K562 (cell line): ENCODE data around the gene ATP8A1.

Source experiments
- BHLHE40 ChIP-seq: IDR thresholded peaks from 2 replicates; pipeline ENCODE4 v1.6.1; 2011; ENCODE audit warnings: low read length, improper control_type of control experiment
- CBX2 ChIP-seq: fragments of 200-600 bp; sonication (generic); IDR thresholded peaks from one replicate; pipeline ENCODE4 v1.6.1; 2012; ENCODE audit warnings: mild to moderate bottlenecking, low read length, inconsistent platforms; ENCODE audit not compliant: insufficient read depth, poor library complexity, severe bottlenecking
- CEBPB ChIP-seq: fragments of 450-650 bp; IDR thresholded peaks from 2 replicates; pipeline ENCODE4 v1.6.1; 2016; ENCODE audit warnings: missing genetic modification characterization, missing compliant biosample characterization
- EP300 ChIP-seq: IDR thresholded peaks from 2 replicates; pipeline ENCODE4 v1.6.1; 2012; ENCODE audit warnings: low read length, improper control_type of control experiment
- MYNN ChIP-seq, 2 experiments: sonication (generic); formaldehyde crosslinking in 1 of 2; IDR thresholded peaks; 2 replicates each; pipeline versions ENCODE4 v1.5.0 to v1.6.1; 2016 to 2020; ENCODE audit warnings: antibody characterized with exemption in 1 of 2, missing genetic modification reagents in 1 of 2
- POLR2A ChIP-seq: fragments of 450-650 bp; conservative IDR thresholded peaks from 2 replicates; pipeline ENCODE4 v1.6.1; 2016
- SMARCC2 ChIP-seq: fragments of 450-650 bp; IDR thresholded peaks from 2 replicates; pipeline ENCODE4 v1.6.1; 2017; ENCODE audit warnings: antibody characterized with exemption, moderate library complexity, mild to moderate bottlenecking, low read depth
- STAG1 ChIP-seq: sonication (generic); formaldehyde crosslinking; IDR thresholded peaks from 2 replicates; pipeline ENCODE4 v1.5.0; 2020; ENCODE audit warnings: missing genetic modification reagents, borderline replicate concordance
- TEAD2 ChIP-seq: fragments of 450-650 bp; IDR thresholded peaks from 2 replicates; pipeline ENCODE4 v1.6.1; 2016; ENCODE audit warnings: missing genetic modification characterization, control low read depth, missing compliant biosample characterization
- TF ChIP-seq, protein P1 (sequence below), 3 experiments: fragments of 200-800 bp in 1 of 3; fragments of 250-450 bp in 1 of 3; fragments of 450-650 bp in 1 of 3; sonication (Bioruptor Pico) in 1 of 3; sonication (Bioruptor generic) in 1 of 3; formaldehyde crosslinking in 1 of 3; IDR thresholded peaks; 2 replicates each; pipeline versions ENCODE4 v1.6.1 to v1.8.0; 2016 to 2022; ENCODE audit warnings: mild to moderate bottlenecking in 2 of 3, missing genetic modification characterization in 2 of 3, missing compliant biosample characterization in 1 of 3, moderate library complexity in 1 of 3
- TF ChIP-seq, protein P2 (sequence below): sonication (generic); formaldehyde crosslinking; IDR thresholded peaks from 2 replicates; pipeline ENCODE4 v1.8.1; 2023; ENCODE audit warnings: mild to moderate bottlenecking, missing genetic modification reagents
- TF ChIP-seq, protein P3 (sequence below): sonication (generic); formaldehyde crosslinking; IDR thresholded peaks from 2 replicates; pipeline ENCODE4 v1.5.0; 2020; ENCODE audit warnings: missing genetic modification reagents
- TF ChIP-seq, protein P4 (sequence below): sonication (generic); formaldehyde crosslinking; IDR thresholded peaks from 2 replicates; pipeline ENCODE4 v1.8.1; 2022; ENCODE audit warnings: missing genetic modification reagents
- TF ChIP-seq, protein P5 (sequence below), 3 experiments: IDR thresholded peaks in 2 of 3; conservative IDR thresholded peaks in 1 of 3; 2 replicates each; pipeline ENCODE4 v1.5.1; 2011 to 2012; ENCODE audit warnings: low read length in 3 of 3, mild to moderate bottlenecking in 3 of 3, control low read depth in 2 of 3, improper control_type of control experiment in 1 of 3, inconsistent platforms in 1 of 3, low read depth in 1 of 3, mixed read lengths in 1 of 3, moderate library complexity in 1 of 3; ENCODE audit not compliant: insufficient read depth in 2 of 3

DNA sequence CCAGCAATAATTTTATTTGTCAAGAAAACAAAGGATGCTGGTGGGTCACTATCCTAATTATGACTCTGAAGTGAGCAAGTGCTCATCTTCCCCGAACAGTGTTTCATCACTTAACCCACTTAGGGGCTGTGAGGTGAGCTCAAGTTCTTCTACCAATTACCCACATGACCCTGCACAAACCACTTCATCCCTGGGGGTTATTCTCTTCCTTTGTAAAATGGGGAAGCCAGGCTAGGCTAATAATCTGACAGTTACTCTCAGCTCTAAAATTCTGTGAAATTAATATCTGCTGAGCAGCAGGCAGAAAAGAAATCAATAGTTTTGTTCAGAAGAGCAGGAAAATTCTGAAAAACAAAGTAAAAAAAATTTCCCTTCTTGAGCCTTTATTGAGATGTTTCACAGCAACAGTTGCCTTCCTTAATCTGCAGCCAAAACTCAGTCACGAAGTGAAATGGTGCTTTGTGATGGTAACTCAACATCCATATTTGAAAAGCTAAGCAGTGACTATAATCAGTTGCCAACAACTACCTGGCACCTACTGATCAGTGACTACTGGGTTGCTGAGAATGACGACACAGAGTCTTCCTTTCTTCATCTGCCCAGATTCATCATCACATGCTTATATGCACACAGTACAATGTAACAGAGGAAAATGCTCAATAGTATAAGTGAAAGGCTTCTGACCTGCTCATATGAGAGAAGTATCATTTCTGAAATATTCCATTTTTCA lies 24.1 kb downstream of the ATP8A1 start:
- no peak for TF ChIP-seq STAG1 (CRISPR knock-in tag)
- TF ChIP-seq, protein P1, sequence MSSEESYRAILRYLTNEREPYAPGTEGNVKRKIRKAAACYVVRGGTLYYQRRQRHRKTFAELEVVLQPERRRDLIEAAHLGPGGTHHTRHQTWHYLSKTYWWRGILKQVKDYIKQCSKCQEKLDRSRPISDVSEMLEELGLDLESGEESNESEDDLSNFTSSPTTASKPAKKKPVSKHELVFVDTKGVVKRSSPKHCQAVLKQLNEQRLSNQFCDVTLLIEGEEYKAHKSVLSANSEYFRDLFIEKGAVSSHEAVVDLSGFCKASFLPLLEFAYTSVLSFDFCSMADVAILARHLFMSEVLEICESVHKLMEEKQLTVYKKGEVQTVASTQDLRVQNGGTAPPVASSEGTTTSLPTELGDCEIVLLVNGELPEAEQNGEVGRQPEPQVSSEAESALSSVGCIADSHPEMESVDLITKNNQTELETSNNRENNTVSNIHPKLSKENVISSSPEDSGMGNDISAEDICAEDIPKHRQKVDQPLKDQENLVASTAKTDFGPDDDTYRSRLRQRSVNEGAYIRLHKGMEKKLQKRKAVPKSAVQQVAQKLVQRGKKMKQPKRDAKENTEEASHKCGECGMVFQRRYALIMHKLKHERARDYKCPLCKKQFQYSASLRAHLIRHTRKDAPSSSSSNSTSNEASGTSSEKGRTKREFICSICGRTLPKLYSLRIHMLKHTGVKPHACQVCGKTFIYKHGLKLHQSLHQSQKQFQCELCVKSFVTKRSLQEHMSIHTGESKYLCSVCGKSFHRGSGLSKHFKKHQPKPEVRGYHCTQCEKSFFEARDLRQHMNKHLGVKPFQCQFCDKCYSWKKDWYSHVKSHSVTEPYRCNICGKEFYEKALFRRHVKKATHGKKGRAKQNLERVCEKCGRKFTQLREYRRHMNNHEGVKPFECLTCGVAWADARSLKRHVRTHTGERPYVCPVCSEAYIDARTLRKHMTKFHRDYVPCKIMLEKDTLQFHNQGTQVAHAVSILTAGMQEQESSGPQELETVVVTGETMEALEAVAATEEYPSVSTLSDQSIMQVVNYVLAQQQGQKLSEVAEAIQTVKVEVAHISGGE (CRISPR knock-in tag; IDR thresholded peaks at IDR 0.05), result no peak
- TF ChIP-seq, protein P2, sequence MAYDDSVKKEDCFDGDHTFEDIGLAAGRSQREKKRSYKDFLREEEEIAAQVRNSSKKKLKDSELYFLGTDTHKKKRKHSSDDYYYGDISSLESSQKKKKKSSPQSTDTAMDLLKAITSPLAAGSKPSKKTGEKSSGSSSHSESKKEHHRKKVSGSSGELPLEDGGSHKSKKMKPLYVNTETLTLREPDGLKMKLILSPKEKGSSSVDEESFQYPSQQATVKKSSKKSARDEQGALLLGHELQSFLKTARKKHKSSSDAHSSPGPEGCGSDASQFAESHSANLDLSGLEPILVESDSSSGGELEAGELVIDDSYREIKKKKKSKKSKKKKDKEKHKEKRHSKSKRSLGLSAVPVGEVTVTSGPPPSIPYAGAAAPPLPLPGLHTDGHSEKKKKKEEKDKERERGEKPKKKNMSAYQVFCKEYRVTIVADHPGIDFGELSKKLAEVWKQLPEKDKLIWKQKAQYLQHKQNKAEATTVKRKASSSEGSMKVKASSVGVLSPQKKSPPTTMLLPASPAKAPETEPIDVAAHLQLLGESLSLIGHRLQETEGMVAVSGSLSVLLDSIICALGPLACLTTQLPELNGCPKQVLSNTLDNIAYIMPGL (CRISPR knock-in tag), result no peak
- no peak for TF ChIP-seq CBX2
- TF ChIP-seq, protein P3, sequence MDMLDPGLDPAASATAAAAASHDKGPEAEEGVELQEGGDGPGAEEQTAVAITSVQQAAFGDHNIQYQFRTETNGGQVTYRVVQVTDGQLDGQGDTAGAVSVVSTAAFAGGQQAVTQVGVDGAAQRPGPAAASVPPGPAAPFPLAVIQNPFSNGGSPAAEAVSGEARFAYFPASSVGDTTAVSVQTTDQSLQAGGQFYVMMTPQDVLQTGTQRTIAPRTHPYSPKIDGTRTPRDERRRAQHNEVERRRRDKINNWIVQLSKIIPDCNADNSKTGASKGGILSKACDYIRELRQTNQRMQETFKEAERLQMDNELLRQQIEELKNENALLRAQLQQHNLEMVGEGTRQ, result no peak
- no peak for TF ChIP-seq MYNN (IDR thresholded peaks at IDR 0.05)
- TF ChIP-seq MYNN (CRISPR knock-in tag; IDR thresholded peaks at IDR 0.05), result no peak
- no peak for TF ChIP-seq CEBPB
- TF ChIP-seq EP300, result no peak
- TF ChIP-seq BHLHE40, result no peak
- no peak for TF ChIP-seq TEAD2 (tag)
- TF ChIP-seq, protein P4, sequence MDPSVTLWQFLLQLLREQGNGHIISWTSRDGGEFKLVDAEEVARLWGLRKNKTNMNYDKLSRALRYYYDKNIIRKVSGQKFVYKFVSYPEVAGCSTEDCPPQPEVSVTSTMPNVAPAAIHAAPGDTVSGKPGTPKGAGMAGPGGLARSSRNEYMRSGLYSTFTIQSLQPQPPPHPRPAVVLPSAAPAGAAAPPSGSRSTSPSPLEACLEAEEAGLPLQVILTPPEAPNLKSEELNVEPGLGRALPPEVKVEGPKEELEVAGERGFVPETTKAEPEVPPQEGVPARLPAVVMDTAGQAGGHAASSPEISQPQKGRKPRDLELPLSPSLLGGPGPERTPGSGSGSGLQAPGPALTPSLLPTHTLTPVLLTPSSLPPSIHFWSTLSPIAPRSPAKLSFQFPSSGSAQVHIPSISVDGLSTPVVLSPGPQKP (CRISPR knock-in tag), result no peak
- TF ChIP-seq SMARCC2, result no peak
- TF ChIP-seq POLR2A, result no peak
- TF ChIP-seq, protein P5, sequence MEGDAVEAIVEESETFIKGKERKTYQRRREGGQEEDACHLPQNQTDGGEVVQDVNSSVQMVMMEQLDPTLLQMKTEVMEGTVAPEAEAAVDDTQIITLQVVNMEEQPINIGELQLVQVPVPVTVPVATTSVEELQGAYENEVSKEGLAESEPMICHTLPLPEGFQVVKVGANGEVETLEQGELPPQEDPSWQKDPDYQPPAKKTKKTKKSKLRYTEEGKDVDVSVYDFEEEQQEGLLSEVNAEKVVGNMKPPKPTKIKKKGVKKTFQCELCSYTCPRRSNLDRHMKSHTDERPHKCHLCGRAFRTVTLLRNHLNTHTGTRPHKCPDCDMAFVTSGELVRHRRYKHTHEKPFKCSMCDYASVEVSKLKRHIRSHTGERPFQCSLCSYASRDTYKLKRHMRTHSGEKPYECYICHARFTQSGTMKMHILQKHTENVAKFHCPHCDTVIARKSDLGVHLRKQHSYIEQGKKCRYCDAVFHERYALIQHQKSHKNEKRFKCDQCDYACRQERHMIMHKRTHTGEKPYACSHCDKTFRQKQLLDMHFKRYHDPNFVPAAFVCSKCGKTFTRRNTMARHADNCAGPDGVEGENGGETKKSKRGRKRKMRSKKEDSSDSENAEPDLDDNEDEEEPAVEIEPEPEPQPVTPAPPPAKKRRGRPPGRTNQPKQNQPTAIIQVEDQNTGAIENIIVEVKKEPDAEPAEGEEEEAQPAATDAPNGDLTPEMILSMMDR (IDR thresholded peaks at IDR 0.05 in 2 of 3, conservative IDR thresholded peaks at IDR 0.05 in 1 of 3; ENCODE audit: insufficient read depth in 2 of 3, low read depth in 1 of 3, low read length in 3 of 3), result no peak
